ENCODE data around the gene NR6A1. TPM values are rescaled to one million over a fixed set of nuclear protein-coding genes. Genes with fewer than 3 reads are reported as not detected.

Gene NR6A1
- total RNA-seq, 1 experiment from 2014 or later = 0.77 TPM

DNA sequence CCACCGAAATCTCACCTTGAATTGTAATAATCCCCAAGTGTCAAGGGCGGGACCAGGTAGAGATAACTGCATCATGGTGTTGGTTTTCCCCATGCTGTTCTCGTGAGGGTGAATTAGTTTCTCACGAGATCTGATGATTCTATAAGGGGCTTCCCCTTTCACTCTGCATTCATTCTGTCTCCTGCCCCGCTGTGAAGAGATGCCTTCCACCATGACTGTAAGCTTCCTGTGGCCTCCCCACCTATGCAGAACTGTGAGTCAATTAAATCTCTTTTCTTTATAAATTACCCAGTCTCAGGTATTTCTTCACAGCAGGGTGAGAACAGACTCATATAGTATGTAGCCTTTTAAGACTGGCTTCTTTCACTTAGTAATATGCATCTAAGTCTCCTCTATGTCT, 135.8 kb downstream of the NR6A1 start:
- H2AFZ ChIP-seq (ENCODE audit: low read length) = no peak overlapping the region
- DNase-seq = no peak
- no peaks in the 10 kb centered on the region for H3K4me1 ChIP-seq (ENCODE audit: insufficient read depth, low read length)
- no peak overlapping the region for H3K4me2 ChIP-seq (ENCODE audit: low read length)
- no peaks in the 10 kb centered on the region for H3K27me3 ChIP-seq (ENCODE audit: low read length)
- intact Hi-C loops (cut with micrococcal nuclease) = no loop called here
- H3K9me2 ChIP-seq (replicated peaks; ENCODE audit: low read length) = no peaks in the 10 kb centered on the region
- ChIA-PET POLR2A (ENCODE audit: unreplicated experiment) (no interaction called here), CTCF (no interaction called here)
- TF ChIP-seq EZH2phosphoT487 (IDR thresholded peaks at IDR 0.05; ENCODE audit: borderline replicate concordance, low read length) (no peak), EZH2 (IDR thresholded peaks at IDR 0.05; ENCODE audit: low read length, unreplicated experiment) (no peak), CTCF (conservative IDR thresholded peaks at IDR 0.05; ENCODE audit: low read depth, low read length) (no peak)
- no peak overlapping the region for H3K9ac ChIP-seq (ENCODE audit: low read length)
- ATAC-seq = no peak
- H3K36me3 ChIP-seq (ENCODE audit: low read depth, low read length) = no peaks in the 10 kb centered on the region
- BruUV-seq (replicated peaks) = no TSS peak
- no peaks in the 10 kb centered on the region for H3F3A ChIP-seq (ENCODE audit: low read length, unreplicated experiment)
- H4K20me1 ChIP-seq (ENCODE audit: low read length) = no peaks in the 10 kb centered on the region
- no peak overlapping the region for H3K27ac ChIP-seq (ENCODE audit: low read length)
- H3K79me2 ChIP-seq (ENCODE audit: low read length) = no peaks in the 10 kb centered on the region
- no peaks in the 10 kb centered on the region for H3K9me3 ChIP-seq (ENCODE audit: low read length)
- no peak overlapping the region for H3K4me3 ChIP-seq (ENCODE audit: low read length)

DNA sequence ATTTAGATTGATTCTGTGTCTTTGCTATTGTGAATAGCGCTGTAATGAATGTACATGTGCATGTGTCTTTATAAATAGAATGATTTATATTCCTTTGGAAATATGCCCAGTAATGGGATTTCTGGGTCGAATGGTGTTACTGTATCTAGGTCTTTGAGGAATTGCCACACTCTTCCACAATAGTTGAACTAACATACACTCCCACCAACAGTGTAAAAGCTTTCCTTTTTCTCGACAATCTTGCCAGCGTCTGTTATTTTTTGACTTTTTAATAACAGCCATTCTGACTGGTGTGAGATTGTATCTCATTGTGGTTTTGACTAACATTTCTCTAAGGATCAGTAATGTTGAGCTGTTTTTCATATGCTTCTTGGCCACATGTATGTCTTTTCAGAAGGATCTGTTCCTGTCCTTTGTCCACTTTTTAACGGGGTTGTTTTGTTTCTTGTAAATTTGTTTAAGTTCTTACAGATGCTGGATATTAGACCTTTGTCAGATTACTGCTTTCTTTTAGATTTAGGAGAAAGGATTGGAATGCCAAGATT, 139.0 kb downstream of the NR6A1 start:
- Histone ChIP-seq H3K9me2 (replicated peaks; ENCODE audit: low read length) (no peaks in the 10 kb centered on the region), H3K4me3 (ENCODE audit: low read length) (no peak overlapping the region), H3K4me1 (ENCODE audit: insufficient read depth, low read length) (peaks cover 6% of the 10 kb centered on the region; the same call in 1 of the 2 replicates), H3K79me2 (ENCODE audit: low read length) (no peaks in the 10 kb centered on the region), H3K27me3 (ENCODE audit: low read length) (no peaks in the 10 kb centered on the region), H3F3A (ENCODE audit: low read length, unreplicated experiment) (no peaks in the 10 kb centered on the region), H4K20me1 (ENCODE audit: low read length) (no peaks in the 10 kb centered on the region), H3K9me3 (ENCODE audit: low read length) (no peaks in the 10 kb centered on the region), H3K27ac (ENCODE audit: low read length) (no peak overlapping the region), H3K9ac (ENCODE audit: low read length) (no peak overlapping the region), H3K4me2 (ENCODE audit: low read length) (no peak overlapping the region), H2AFZ (ENCODE audit: low read length) (no peak overlapping the region), H3K36me3 (ENCODE audit: low read depth, low read length) (no peaks in the 10 kb centered on the region)
- BruUV-seq (replicated peaks) = no TSS peak
- ATAC-seq = no peak
- TF ChIP-seq EZH2 (IDR thresholded peaks at IDR 0.05; ENCODE audit: low read length, unreplicated experiment) = no peak
- TF ChIP-seq CTCF (conservative IDR thresholded peaks at IDR 0.05; ENCODE audit: low read depth, low read length) = no peak
- DNase-seq = peak; percentile 28
- POLR2A ChIA-PET (ENCODE audit: unreplicated experiment) = interaction anchor here (0.7 kb wide), 1 partner anchor 85 kb away, joined by 4 read pairs; no protein-coding TSS in a partner anchor
- CTCF ChIA-PET = no interaction called here
- intact Hi-C loops (cut with micrococcal nuclease) = no loop called here

DNA sequence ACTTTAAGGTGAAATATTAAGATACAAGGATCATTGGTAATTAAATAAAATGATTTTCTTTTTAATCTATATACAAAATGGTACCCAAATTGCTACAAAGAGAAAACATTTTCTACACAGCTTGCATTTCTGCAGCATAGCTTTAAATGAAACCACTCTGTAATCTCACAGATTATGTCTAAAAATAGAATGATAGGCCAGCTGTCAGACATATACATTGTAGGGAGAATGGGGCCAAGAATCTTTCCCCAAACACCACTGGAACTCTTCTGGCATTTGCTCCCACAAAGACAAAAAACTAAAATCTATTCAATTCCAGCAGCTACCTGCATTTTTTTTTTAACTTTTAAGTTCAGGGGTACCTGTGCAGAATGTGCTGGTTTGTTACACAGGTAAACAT, 139.8 kb downstream of the NR6A1 start:
- DNase-seq (no peak), ATAC-seq (no peak)
- no peaks in the 10 kb centered on the region for H3K9me2 ChIP-seq (replicated peaks; ENCODE audit: low read length)
- CTCF ChIA-PET = interaction anchor here (0.7 kb wide), 1 partner anchor 13 kb away, joined by 3 read pairs; no protein-coding TSS in a partner anchor
- no TSS peak for BruUV-seq (replicated peaks)
- no peak overlapping the region for H2AFZ ChIP-seq (ENCODE audit: low read length)
- H3F3A ChIP-seq (ENCODE audit: low read length, unreplicated experiment) = no peaks in the 10 kb centered on the region
- H3K4me2 ChIP-seq (ENCODE audit: low read length) = no peak overlapping the region
- no peaks in the 10 kb centered on the region for H3K36me3 ChIP-seq (ENCODE audit: low read depth, low read length)
- POLR2A ChIA-PET (ENCODE audit: unreplicated experiment) = no interaction called here
- H3K4me1 ChIP-seq (ENCODE audit: insufficient read depth, low read length) = peaks cover 6% of the 10 kb centered on the region; the same call in 1 of the 2 replicates
- intact Hi-C loops (cut with micrococcal nuclease) = no loop called here
- H3K4me3 ChIP-seq (ENCODE audit: low read length) = no peak overlapping the region
- H3K79me2 ChIP-seq (ENCODE audit: low read length) = no peaks in the 10 kb centered on the region
- no peaks in the 10 kb centered on the region for H3K9me3 ChIP-seq (ENCODE audit: low read length)
- TF ChIP-seq EZH2 (IDR thresholded peaks at IDR 0.05; ENCODE audit: low read length, unreplicated experiment) = no peak
- no peak for TF ChIP-seq EZH2phosphoT487 (IDR thresholded peaks at IDR 0.05; ENCODE audit: borderline replicate concordance, low read length)
- no peak for TF ChIP-seq CTCF (conservative IDR thresholded peaks at IDR 0.05; ENCODE audit: low read depth, low read length)
- H3K9ac ChIP-seq (ENCODE audit: low read length) = no peak overlapping the region
- no peak overlapping the region for H3K27ac ChIP-seq (ENCODE audit: low read length)
- H3K27me3 ChIP-seq (ENCODE audit: low read length) = no peaks in the 10 kb centered on the region
- H4K20me1 ChIP-seq (ENCODE audit: low read length) = no peaks in the 10 kb centered on the region
